ENCODE data around the gene NACC1.

Gene NACC1

DNA sequence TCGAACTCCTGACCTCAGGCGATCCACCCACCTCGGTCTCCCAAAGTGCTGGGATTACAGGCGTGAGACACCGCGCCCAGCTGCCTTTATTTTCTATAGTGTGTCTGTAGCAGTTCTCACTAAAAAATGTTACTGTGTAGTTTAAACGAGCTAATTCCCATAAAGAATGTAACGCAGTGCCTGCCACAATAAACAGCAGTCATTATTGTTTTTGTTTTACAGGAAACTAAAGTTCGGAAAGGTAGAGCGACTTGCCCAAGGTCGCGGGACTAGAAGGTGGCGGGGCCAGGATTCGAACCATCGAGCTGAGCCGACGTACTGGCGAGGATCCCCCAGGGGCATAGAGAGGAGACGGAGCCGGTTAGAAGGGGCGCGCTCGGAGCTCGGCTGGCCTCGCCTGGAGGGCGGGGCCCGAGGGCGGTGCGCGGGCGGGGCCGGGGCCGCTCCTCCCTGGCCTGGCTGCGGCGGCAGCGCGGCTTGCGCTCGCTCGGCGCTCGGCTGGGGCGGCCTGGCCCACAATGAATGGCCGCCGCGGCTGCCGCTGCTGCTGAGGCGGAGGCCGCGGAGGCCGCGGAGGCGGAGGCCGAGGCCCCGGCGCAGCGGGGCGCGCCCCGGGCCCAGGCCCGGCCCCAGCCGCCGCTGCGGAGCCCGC is at the start of gene NACC1:
NACC1 (plus strand) TSS at position 493 of the 652 bp plus-strand sequence. CDS start 16,944 bp downstream, outside the sequence.
- H3K4me3 ChIP-seq = peak within 1 kb of the TSS; percentile 97
- in situ Hi-C loops (cut with MboI; ENCODE audit: low sequenced_read_pairs) = no loop called here
- no peaks in the 10 kb centered on the region for H3K27me3 ChIP-seq (ENCODE audit: low read depth)
- H3K4me1 ChIP-seq = peaks cover 10% of the 10 kb centered on the region
- peaks cover 43% of the 10 kb centered on the region for H3K36me3 ChIP-seq (replicated peaks)
- peak; percentile 86 to 94 for DNase-seq (ENCODE audit: low spot score in 2 of 2)
- no peaks in the 10 kb centered on the region for H3K9me3 ChIP-seq

DNA sequence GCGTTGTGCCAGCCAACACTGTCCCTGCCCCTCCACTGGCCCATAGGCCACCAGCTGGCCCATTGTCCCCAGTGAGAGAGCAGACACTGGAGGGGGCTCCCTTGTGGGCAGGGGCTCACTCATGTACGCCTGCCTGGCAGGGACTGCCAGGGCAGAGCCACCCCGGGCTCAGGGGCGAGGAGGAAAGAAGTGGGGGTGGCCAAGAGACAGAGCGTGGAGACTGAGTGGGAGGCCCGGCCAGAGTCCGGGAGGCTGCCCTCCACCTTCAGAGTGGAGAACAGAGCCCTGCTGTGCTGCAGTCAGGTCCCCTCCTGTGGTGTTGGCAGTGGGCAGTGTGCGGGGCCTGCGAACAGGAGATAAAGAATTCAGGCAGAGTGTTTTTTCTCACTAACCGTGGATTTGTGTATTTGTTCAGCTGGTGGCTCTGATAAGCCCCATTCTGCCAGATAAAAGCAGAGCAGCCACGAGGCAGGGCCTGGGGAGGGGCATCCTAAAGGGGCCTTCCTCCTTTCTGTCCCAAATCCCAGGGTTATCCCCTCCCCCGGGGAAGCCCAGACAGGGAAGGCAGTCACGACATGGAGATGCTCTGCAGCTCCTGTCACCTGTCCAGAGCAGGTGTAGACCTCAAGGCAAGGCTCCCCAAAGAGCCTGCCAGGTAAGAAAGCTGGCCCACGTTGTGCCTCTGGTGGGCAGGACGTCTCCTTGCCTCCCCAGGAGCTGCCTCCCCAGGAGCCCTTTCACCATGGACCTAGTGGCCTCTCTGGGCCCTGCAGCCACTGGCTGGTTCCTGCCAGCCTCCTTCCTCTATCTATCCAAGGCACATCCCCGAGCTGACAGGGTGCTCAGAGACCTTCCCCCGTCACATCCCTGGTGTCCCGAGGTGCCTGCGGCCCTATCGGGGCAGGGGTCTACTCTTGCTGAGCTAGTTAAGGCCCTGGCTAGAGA is 48.4 kb upstream of the NACC1 start:
- DNase-seq (ENCODE audit: low spot score in 2 of 2) = no peak
- no peaks in the 10 kb centered on the region for H3K4me1 ChIP-seq
- H3K27me3 ChIP-seq (ENCODE audit: low read depth) = no peaks in the 10 kb centered on the region
- in situ Hi-C loops (cut with MboI; ENCODE audit: low sequenced_read_pairs) = no loop called here
- H3K4me3 ChIP-seq = no peak overlapping the region
- H3K36me3 ChIP-seq (replicated peaks) = no peaks in the 10 kb centered on the region
- H3K9me3 ChIP-seq = no peaks in the 10 kb centered on the region

DNA sequence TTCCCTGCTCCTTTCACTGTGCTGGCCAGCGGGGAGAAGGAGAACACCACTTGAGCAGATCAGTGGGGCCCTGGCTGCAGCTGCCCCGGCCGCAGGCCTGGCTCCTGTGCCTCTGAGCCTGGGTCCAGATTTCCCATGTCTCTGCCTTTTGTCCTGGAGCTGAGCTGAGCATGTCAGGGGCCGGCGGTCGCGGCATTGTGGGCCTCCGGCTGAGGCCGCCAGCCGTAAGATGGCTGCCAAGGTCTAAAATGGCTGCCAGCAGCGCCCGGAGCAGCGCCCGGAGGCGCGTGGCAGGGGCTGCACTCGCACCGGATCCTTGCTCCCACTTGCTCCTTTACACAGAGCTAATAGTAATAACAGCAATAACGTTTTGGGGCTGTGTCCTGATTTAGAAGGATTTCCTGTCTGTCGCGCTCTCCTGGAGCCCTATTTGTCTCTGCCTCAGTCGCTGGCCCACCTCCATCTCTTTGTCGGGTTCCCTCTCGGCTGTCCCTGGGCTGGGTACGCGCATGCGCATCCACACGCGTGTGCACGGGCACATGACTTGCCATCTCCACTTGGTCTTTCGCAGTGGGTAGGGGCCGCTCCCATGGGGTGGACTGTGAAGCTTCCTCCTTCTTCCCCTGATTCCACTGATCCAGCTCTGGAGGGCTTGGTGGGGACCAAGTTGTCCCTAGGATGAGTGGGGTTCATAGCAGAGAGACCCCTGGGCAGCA is 47.5 kb upstream of the NACC1 start:
- in situ Hi-C loops (cut with MboI; ENCODE audit: low sequenced_read_pairs) = no loop called here
- Histone ChIP-seq H3K4me3 (no peak overlapping the region), H3K4me1 (no peaks in the 10 kb centered on the region), H3K27me3 (ENCODE audit: low read depth) (no peaks in the 10 kb centered on the region), H3K36me3 (replicated peaks) (no peaks in the 10 kb centered on the region), H3K9me3 (no peaks in the 10 kb centered on the region)
- DNase-seq (ENCODE audit: low spot score in 2 of 2) = no peak

DNA sequence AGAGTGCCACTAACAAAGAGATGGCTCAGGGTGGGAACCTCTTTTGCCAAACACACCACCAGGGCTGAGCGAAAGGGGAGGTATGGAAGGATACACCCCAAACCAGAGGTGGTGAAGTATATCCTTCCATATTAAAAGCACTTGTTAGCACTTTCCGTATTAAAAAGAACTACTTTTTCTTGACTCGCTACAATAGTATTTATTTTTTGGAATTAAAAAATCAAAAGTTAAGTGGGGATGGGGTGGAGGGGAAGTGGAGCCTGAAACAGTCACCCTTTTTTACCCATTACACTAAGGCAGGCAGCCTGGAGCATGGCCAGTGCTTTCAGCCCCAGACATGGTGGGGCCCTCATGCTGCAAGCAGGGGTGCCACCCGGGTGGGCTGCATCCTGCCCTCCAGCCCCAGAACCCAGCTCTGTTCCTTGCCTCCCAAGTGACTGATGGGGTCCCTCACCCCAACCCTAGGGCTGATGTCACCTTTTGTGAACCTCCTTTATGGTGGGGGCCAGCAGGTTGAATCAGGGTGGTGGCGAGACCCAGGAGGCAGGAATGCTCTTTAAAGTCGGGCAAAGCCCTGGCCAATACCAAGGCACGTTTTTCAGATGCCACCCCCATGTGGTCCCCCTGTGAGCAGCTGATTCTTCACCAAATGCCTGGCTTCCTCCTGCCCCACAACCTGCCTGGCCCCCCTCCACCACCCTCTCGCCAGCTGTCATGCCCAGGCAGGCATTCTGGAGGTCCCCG is 46.4 kb upstream of the NACC1 start:
- Histone ChIP-seq H3K4me3 (no peak overlapping the region), H3K27me3 (ENCODE audit: low read depth) (no peaks in the 10 kb centered on the region), H3K36me3 (replicated peaks) (no peaks in the 10 kb centered on the region), H3K4me1 (no peaks in the 10 kb centered on the region), H3K9me3 (no peaks in the 10 kb centered on the region)
- in situ Hi-C loops (cut with MboI; ENCODE audit: low sequenced_read_pairs) = no loop called here
- no peak for DNase-seq (ENCODE audit: low spot score in 2 of 2)

DNA sequence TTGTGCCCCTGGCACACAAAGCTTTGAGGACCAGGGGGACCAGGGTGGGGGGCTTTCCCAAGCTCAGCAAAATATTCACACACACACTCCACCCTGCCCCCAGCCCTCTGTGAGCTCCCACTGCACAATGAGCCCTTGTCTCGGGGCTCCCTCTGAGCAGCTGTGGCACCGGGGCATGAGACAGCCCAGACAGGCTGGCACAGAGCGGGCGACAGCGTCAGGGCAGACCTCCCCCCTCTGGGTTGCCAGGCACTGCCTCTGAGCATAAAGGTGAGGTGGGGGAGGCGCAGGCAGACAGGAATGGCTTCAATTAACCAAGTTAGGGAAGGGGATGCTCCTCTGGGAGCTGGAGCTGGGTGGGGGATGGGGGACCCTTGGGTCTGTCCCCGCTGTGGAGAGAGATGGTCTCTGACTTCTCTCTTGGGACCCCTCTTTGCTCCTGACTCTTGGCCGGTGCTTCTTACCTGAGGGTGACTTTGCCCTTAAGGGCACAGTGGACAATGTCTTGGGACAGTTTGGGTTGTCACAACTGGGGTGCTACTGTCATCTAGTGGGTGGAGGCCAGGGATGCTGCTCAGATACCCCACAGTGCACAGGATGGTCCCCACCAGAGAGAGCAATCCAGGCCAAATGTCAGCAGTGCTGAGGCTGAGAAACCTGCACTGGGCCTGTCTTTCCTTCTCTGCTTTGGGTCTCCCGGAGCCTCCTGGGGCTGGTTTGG is 45.7 kb upstream of the NACC1 start:
- no peaks in the 10 kb centered on the region for H3K27me3 ChIP-seq (ENCODE audit: low read depth)
- H3K36me3 ChIP-seq (replicated peaks) = no peaks in the 10 kb centered on the region
- in situ Hi-C loops (cut with MboI; ENCODE audit: low sequenced_read_pairs) = no loop called here
- DNase-seq (ENCODE audit: low spot score in 2 of 2) = no peak
- no peaks in the 10 kb centered on the region for H3K9me3 ChIP-seq
- no peaks in the 10 kb centered on the region for H3K4me1 ChIP-seq
- no peak overlapping the region for H3K4me3 ChIP-seq

DNA sequence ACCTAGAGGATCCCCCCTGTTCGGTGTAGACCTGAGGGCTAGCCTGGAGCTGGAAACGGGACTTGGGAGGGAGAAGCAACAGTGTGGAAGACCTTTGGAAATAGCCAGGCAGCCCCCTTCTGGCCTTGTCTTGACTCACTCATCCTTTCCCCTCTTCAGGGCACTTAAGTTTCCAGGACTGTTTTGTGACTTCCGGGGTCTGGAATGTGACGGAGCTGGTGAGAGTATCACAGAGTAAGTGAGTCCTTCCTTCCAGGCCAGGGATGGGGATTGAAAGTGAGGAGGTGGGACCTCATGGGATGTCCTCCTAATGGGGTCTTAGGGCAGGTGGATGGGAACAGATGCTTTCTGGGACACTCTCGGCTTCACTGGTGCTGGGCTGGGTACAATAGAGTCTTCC is 44.8 kb upstream of the NACC1 start:
- Histone ChIP-seq H3K27me3 (ENCODE audit: low read depth) (no peaks in the 10 kb centered on the region), H3K36me3 (replicated peaks) (no peaks in the 10 kb centered on the region), H3K4me1 (no peaks in the 10 kb centered on the region), H3K9me3 (no peaks in the 10 kb centered on the region), H3K4me3 (no peak overlapping the region)
- no peak for DNase-seq (ENCODE audit: low spot score in 2 of 2)
- in situ Hi-C loops (cut with MboI; ENCODE audit: low sequenced_read_pairs) = no loop called here

DNA sequence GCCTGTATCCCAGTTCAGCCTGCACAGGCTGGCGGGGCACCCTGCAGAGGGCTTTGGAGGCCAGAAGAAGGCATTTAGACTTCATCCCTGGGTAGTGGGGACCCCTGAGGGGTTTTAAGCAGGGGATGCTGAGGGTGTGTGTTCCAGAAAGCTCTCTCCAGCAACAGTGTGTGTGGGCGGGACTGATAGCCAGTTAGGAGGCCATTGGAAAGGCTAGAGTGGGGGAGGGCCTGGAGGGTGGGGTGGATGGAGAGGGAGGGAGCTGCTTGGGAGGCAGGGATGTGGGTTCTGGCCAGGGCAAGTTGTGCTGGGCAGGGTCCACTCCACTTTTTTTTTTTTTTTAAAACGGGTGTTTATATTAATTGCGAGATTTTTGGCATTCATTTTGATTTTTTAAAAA is 43.7 kb upstream of the NACC1 start:
- Histone ChIP-seq H3K4me1 (no peaks in the 10 kb centered on the region), H3K4me3 (no peak overlapping the region), H3K36me3 (replicated peaks) (no peaks in the 10 kb centered on the region), H3K27me3 (ENCODE audit: low read depth) (no peaks in the 10 kb centered on the region), H3K9me3 (no peaks in the 10 kb centered on the region)
- no peak for DNase-seq (ENCODE audit: low spot score in 2 of 2)
- in situ Hi-C loops (cut with MboI; ENCODE audit: low sequenced_read_pairs) = no loop called here

DNA sequence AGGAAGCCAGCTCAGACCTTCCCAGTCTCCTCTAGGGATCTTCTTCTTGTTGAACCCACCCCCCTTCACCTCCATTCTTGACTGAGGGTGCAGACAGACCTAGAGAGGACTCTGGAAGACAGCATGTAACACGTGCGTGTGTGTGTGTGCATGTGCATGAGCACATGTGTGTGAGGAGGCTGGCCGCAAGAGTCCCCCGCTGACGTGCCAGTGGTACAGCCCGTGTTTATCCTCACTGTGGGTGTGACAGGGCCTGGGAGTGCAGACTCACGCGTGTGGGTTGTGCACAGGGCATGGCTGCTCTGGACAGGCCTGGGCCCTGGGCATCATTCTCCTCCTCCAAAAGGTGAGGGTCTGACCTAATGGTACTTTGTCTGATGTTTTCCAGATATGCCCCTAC is 41.7 kb upstream of the NACC1 start:
- Histone ChIP-seq H3K9me3 (no peaks in the 10 kb centered on the region), H3K36me3 (replicated peaks) (no peaks in the 10 kb centered on the region), H3K27me3 (ENCODE audit: low read depth) (no peaks in the 10 kb centered on the region), H3K4me3 (no peak overlapping the region), H3K4me1 (no peaks in the 10 kb centered on the region)
- no peak for DNase-seq (ENCODE audit: low spot score in 2 of 2)
- in situ Hi-C loops (cut with MboI; ENCODE audit: low sequenced_read_pairs) = no loop called here

DNA sequence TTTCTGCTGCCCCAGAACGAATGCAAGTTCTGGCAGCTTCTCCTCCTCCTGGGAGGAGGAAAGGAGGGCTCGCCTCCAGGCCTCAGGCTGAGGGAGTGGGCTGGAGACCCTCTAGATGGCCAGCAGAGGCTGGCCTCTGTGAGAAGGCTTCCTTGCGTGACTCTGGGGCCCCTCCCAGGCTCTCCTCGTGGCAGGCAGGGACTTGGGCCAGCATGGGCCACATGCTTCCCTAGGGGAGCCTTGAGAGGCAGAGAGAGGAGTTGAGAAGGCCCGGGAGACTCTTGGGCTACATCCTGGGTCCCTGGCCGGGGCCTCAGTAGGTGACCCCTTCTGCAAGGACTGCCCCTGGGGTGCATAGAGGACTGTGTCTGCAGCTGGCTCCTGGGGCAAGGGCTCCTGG is 41.3 kb upstream of the NACC1 start:
- H3K4me3 ChIP-seq = no peak overlapping the region
- H3K4me1 ChIP-seq = no peaks in the 10 kb centered on the region
- no peaks in the 10 kb centered on the region for H3K27me3 ChIP-seq (ENCODE audit: low read depth)
- H3K9me3 ChIP-seq = no peaks in the 10 kb centered on the region
- in situ Hi-C loops (cut with MboI; ENCODE audit: low sequenced_read_pairs) = no loop called here
- no peaks in the 10 kb centered on the region for H3K36me3 ChIP-seq (replicated peaks)
- no peak for DNase-seq (ENCODE audit: low spot score in 2 of 2)

DNA sequence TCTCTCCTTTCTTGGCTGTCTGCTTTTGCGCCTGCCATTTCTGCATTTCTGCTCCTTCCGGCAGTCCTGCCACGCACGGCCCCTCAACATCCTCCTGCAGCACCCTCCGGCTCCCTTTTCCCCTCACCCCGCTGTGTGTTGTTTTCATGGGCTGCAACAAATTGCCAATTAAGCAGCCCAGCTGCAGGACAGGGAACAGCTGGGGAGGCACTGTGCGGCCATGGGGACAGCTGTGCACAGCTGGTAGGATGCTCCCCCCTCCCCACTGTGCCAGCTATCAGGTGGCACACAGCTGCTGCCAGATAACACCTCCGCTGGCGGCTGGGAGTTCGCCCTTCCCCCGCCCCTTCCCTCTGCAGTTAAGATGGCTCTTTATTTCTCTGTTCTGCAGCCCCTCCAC is 40.8 kb upstream of the NACC1 start:
- no peak overlapping the region for H3K4me3 ChIP-seq
- no peaks in the 10 kb centered on the region for H3K9me3 ChIP-seq
- in situ Hi-C loops (cut with MboI; ENCODE audit: low sequenced_read_pairs) = no loop called here
- no peaks in the 10 kb centered on the region for H3K36me3 ChIP-seq (replicated peaks)
- no peaks in the 10 kb centered on the region for H3K27me3 ChIP-seq (ENCODE audit: low read depth)
- H3K4me1 ChIP-seq = no peaks in the 10 kb centered on the region
- DNase-seq (ENCODE audit: low spot score in 2 of 2) = no peak

DNA sequence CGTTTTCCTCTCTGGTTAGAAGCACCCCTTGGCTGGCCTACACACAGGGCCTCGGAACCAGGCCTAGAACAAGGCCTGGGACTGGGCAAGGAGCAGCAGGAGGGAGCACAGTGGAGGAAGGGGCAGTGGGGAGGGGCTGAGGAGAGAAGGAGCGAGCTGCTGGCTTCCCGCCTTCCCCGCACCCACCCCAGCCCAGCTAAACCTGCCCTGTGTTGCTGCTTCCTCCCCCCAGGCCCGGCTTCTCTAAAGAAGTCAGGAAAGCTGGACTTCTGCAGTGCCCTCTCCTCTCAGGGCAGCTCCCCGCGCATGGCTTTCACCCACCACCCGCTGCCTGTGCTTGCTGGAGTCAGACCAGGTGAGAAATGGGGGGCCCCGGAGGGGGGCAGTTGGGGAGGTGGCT is 39.7 kb upstream of the NACC1 start:
- H3K4me1 ChIP-seq = no peaks in the 10 kb centered on the region
- no peaks in the 10 kb centered on the region for H3K27me3 ChIP-seq (ENCODE audit: low read depth)
- H3K4me3 ChIP-seq = no peak overlapping the region
- no peaks in the 10 kb centered on the region; the same call in 1 of the 2 replicates for H3K36me3 ChIP-seq (replicated peaks)
- peak in 1 of 2 experiments; percentile 37 for DNase-seq (ENCODE audit: low spot score in 2 of 2)
- in situ Hi-C loops (cut with MboI; ENCODE audit: low sequenced_read_pairs) = no loop called here
- no peaks in the 10 kb centered on the region for H3K9me3 ChIP-seq

DNA sequence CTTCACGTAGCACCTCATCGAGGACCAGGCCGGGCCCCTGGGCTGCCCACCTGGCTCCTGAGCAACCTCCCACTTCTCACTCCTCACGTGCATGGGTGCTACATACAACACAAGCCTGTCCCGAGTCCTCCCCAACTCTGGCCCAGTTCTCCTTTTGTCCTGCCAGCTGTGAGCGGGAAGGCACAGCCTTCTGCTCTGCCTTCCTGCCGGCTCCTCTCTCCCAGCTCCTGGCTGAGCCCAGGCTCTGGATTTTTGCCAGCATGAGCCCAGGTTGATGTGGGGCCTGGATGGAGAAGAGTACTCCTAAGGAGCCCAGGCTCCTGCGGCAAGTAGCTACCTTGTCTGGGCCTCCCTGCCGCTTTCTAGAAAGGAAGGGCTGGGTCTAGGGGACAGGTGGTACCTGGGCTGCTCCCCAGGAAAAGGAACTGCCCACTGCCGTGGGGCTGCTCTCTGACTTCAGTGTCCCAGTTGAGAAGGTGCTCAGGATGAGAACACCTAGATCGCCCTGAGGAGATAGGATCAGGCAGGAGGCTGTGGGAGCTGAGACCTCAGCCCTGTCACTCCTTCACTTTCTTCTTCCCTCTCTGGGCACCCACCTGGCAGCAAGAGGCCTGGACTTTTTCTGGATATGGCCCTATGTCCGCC is 39.0 kb upstream of the NACC1 start:
- in situ Hi-C loops (cut with MboI; ENCODE audit: low sequenced_read_pairs) = no loop called here
- no peak for DNase-seq (ENCODE audit: low spot score in 2 of 2)
- no peak overlapping the region for H3K4me3 ChIP-seq
- no peaks in the 10 kb centered on the region for H3K9me3 ChIP-seq
- H3K27me3 ChIP-seq (ENCODE audit: low read depth) = no peaks in the 10 kb centered on the region
- no peaks in the 10 kb centered on the region; the same call in 1 of the 2 replicates for H3K36me3 ChIP-seq (replicated peaks)
- H3K4me1 ChIP-seq = no peaks in the 10 kb centered on the region

All from HAP-1 (cell line).